ENCODE measurements around the gene ZP3.
"Not testable (repeated sequence)": the region's sequence is repeated elsewhere in the genome, so short reads cannot be mapped to it uniquely, and the experiment has no call there.

Gene ZP3

DNA sequence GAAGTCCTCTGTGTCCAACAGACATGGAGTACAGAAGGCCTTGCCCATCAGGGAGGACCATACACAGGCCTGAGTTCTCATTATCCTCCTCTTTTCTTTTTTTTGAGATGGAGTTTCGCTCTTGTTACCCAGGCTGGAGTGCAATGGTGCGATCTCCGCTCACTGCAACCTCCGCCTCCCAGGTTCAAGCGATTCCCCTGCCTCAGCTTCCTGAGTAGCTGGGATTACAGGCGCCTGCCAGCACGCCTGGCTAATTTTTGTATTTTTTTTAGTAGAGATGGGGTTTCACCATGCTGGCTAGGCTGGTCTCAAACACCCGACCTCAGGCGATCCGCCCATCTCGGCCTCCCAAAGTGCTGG, 29.2 kb upstream of the ZP3 start:
- DNase-seq; H3K4me3 ChIP-seq (ENCODE audit: control insufficient read depth in 1 of 7, extremely low read depth in 1 of 7, insufficient read depth in 4 of 7, low read depth in 2 of 7, low read length in 6 of 7); CTCF ChIA-PET; H3K27me3 ChIP-seq (replicated peaks in 2 of 5; ENCODE audit: control insufficient read depth in 4 of 5, insufficient read depth in 5 of 5, low read length in 4 of 5); H3K36me3 ChIP-seq (ENCODE audit: control insufficient read depth in 4 of 4, insufficient read depth in 4 of 4, low read length in 3 of 4); H3K27ac ChIP-seq (ENCODE audit: insufficient read depth in 1 of 2, low read depth in 1 of 2, low read length in 2 of 2, poor library complexity in 1 of 2, severe bottlenecking in 2 of 2); POLR2A ChIA-PET; H3K9me3 ChIP-seq (ENCODE audit: control extremely low read depth in 1 of 5, control insufficient read depth in 4 of 5, insufficient read depth in 2 of 5, low read depth in 1 of 5, low read length in 4 of 5): not testable (repeated sequence)
- H3K4me1 ChIP-seq (ENCODE audit: control extremely low read depth in 1 of 4, control insufficient read depth in 4 of 4, insufficient read depth in 4 of 4, low read length in 3 of 4), result peaks cover 2 to 32% (median 27%) of the 10 kb centered on the region in 4 experiments
- WGBS (ENCODE audit: insufficient coverage), result 93% methylated on average over 9 of the region's 11 CpGs

GRCh38 chr7:76395965-76396726, 28.6 kb upstream of the ZP3 start:
- peak in 1 of 3 donors; percentile 29 for DNase-seq
- H3K4me3 ChIP-seq (ENCODE audit: control insufficient read depth in 1 of 7, extremely low read depth in 1 of 7, insufficient read depth in 4 of 7, low read depth in 2 of 7, low read length in 6 of 7), result no peak overlapping the region
- no peak overlapping the region for H3K27ac ChIP-seq (ENCODE audit: insufficient read depth in 1 of 2, low read depth in 1 of 2, low read length in 2 of 2, poor library complexity in 1 of 2, severe bottlenecking in 2 of 2)
- ChIA-PET CTCF (no interaction called here), POLR2A (no interaction called here)
- no peaks in the 10 kb centered on the region for H3K27me3 ChIP-seq (replicated peaks in 2 of 5; ENCODE audit: control insufficient read depth in 4 of 5, insufficient read depth in 5 of 5, low read length in 4 of 5)
- no peaks in the 10 kb centered on the region for H3K9me3 ChIP-seq (ENCODE audit: control extremely low read depth in 1 of 5, control insufficient read depth in 4 of 5, insufficient read depth in 2 of 5, low read depth in 1 of 5, low read length in 4 of 5)
- 93% methylated on average over 12 of the region's 13 CpGs for whole genome bisulfite sequencing (ENCODE audit: insufficient coverage)
- peaks cover 2 to 32% (median 27%) of the 10 kb centered on the region in 4 experiments for H3K4me1 ChIP-seq (ENCODE audit: control extremely low read depth in 1 of 4, control insufficient read depth in 4 of 4, insufficient read depth in 4 of 4, low read length in 3 of 4)
- H3K36me3 ChIP-seq (ENCODE audit: control insufficient read depth in 4 of 4, insufficient read depth in 4 of 4, low read length in 3 of 4), result peaks cover 0 to 1% (median 0%) of the 10 kb centered on the region in 4 experiments

- Histone ChIP-seq H3K4me3 (ENCODE audit: control insufficient read depth in 1 of 7, extremely low read depth in 1 of 7, insufficient read depth in 4 of 7, low read depth in 2 of 7, low read length in 6 of 7) (peak overlapping the region in 3 of 7 experiments; percentile 59 to 82 (median 72)), H3K9me3 (ENCODE audit: control extremely low read depth in 1 of 5, control insufficient read depth in 4 of 5, insufficient read depth in 2 of 5, low read depth in 1 of 5, low read length in 4 of 5) (no peaks in the 10 kb centered on the region), H3K27ac (ENCODE audit: insufficient read depth in 1 of 2, low read depth in 1 of 2, low read length in 2 of 2, poor library complexity in 1 of 2, severe bottlenecking in 2 of 2) (no peak overlapping the region), H3K27me3 (replicated peaks in 2 of 5; ENCODE audit: control insufficient read depth in 4 of 5, insufficient read depth in 5 of 5, low read length in 4 of 5) (no peaks in the 10 kb centered on the region), H3K36me3 (ENCODE audit: control insufficient read depth in 4 of 4, insufficient read depth in 4 of 4, low read length in 3 of 4) (peaks cover 0 to 1% (median 0%) of the 10 kb centered on the region in 4 experiments), H3K4me1 (ENCODE audit: control extremely low read depth in 1 of 4, control insufficient read depth in 4 of 4, insufficient read depth in 4 of 4, low read length in 3 of 4) (peaks cover 2 to 32% (median 27%) of the 10 kb centered on the region in 4 experiments)
- ChIA-PET CTCF (no interaction called here), POLR2A (no interaction called here)
- WGBS (ENCODE audit: insufficient coverage), result 93% methylated on average over 7 of the region's 8 CpGs
- no peak for DNase-seq
These were observed 27.9 kb upstream of the ZP3 start for GRCh38 chr7:76396864-76397263.

- Histone ChIP-seq H3K36me3 (ENCODE audit: control insufficient read depth in 4 of 4, insufficient read depth in 4 of 4, low read length in 3 of 4) (peaks cover 0 to 1% (median 0%) of the 10 kb centered on the region in 4 experiments), H3K27ac (ENCODE audit: insufficient read depth in 1 of 2, low read depth in 1 of 2, low read length in 2 of 2, poor library complexity in 1 of 2, severe bottlenecking in 2 of 2) (peak overlapping the region in 1 of 2 experiments; percentile 2), H3K9me3 (ENCODE audit: control extremely low read depth in 1 of 5, control insufficient read depth in 4 of 5, insufficient read depth in 2 of 5, low read depth in 1 of 5, low read length in 4 of 5) (no peaks in the 10 kb centered on the region), H3K4me1 (ENCODE audit: control extremely low read depth in 1 of 4, control insufficient read depth in 4 of 4, insufficient read depth in 4 of 4, low read length in 3 of 4) (peaks cover 2 to 29% (median 24%) of the 10 kb centered on the region in 4 experiments), H3K4me3 (ENCODE audit: control insufficient read depth in 1 of 7, extremely low read depth in 1 of 7, insufficient read depth in 4 of 7, low read depth in 2 of 7, low read length in 6 of 7) (peak overlapping the region; percentile 13 to 82 (median 64)), H3K27me3 (replicated peaks in 2 of 5; ENCODE audit: control insufficient read depth in 4 of 5, insufficient read depth in 5 of 5, low read length in 4 of 5) (no peaks in the 10 kb centered on the region)
- POLR2A ChIA-PET, result no interaction called here
- CTCF ChIA-PET, result interaction anchor here (1.2 kb wide), 1 partner anchor 20 kb away, joined by 4 read pairs; no protein-coding TSS in a partner anchor
- WGBS (ENCODE audit: insufficient coverage), result 10% methylated on average over 39 of the region's 45 CpGs
- DNase-seq, result peak; percentile 59 to 81 (median 80)
These were observed 27.2 kb upstream of the ZP3 start for GRCh38 chr7:76397409-76398183.

DNA sequence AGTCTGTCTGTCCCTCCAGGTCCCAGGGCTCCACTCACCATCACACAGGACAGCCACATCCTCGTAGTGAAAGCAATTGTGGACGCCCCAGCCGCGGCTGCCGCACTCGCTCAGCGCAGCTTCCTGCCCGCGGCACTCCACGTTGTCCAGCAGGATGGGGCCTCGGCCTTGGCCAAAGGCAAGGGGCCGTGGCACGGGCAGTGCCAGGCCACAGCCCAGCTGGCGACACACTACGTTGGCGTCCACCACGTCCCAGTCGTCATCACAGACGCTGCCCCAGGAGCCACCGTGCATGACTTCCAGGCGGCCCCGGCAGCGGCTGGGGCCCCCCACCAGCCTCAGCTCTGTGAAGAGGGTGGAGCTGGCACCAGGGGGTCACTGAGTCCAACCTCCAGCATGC, 24.5 kb upstream of the ZP3 start:
- ChIA-PET POLR2A (no interaction called here), CTCF (interaction anchor here (1.3 kb wide), 2 partner anchors 16 to 40 kb away, joined by 3 to 4 read pairs; no protein-coding TSS in a partner anchor)
- WGBS (ENCODE audit: insufficient coverage), result 96% methylated on average over 13 of the region's 23 CpGs
- no peak overlapping the region for H3K4me3 ChIP-seq (ENCODE audit: control insufficient read depth in 1 of 7, extremely low read depth in 1 of 7, insufficient read depth in 4 of 7, low read depth in 2 of 7, low read length in 6 of 7)
- DNase-seq, result no peak
- no peak overlapping the region for H3K27ac ChIP-seq (ENCODE audit: insufficient read depth in 1 of 2, low read depth in 1 of 2, low read length in 2 of 2, poor library complexity in 1 of 2, severe bottlenecking in 2 of 2)
- H3K36me3 ChIP-seq (ENCODE audit: control insufficient read depth in 4 of 4, insufficient read depth in 4 of 4, low read length in 3 of 4), result peaks cover 0 to 1% (median 0%) of the 10 kb centered on the region in 4 experiments
- peaks cover 2 to 26% (median 24%) of the 10 kb centered on the region in 4 experiments for H3K4me1 ChIP-seq (ENCODE audit: control extremely low read depth in 1 of 4, control insufficient read depth in 4 of 4, insufficient read depth in 4 of 4, low read length in 3 of 4)
- no peaks in the 10 kb centered on the region for H3K27me3 ChIP-seq (replicated peaks in 2 of 5; ENCODE audit: control insufficient read depth in 4 of 5, insufficient read depth in 5 of 5, low read length in 4 of 5)
- no peaks in the 10 kb centered on the region for H3K9me3 ChIP-seq (ENCODE audit: control extremely low read depth in 1 of 5, control insufficient read depth in 4 of 5, insufficient read depth in 2 of 5, low read depth in 1 of 5, low read length in 4 of 5)

- CTCF ChIA-PET; H3K27ac ChIP-seq (ENCODE audit: insufficient read depth in 1 of 2, low read depth in 1 of 2, low read length in 2 of 2, poor library complexity in 1 of 2, severe bottlenecking in 2 of 2); DNase-seq; H3K27me3 ChIP-seq (replicated peaks in 2 of 5; ENCODE audit: control insufficient read depth in 4 of 5, insufficient read depth in 5 of 5, low read length in 4 of 5); H3K36me3 ChIP-seq (ENCODE audit: control insufficient read depth in 4 of 4, insufficient read depth in 4 of 4, low read length in 3 of 4); POLR2A ChIA-PET; H3K4me3 ChIP-seq (ENCODE audit: control insufficient read depth in 1 of 7, extremely low read depth in 1 of 7, insufficient read depth in 4 of 7, low read depth in 2 of 7, low read length in 6 of 7); H3K9me3 ChIP-seq (ENCODE audit: control extremely low read depth in 1 of 5, control insufficient read depth in 4 of 5, insufficient read depth in 2 of 5, low read depth in 1 of 5, low read length in 4 of 5): not testable (repeated sequence)
- 75% methylated on average over 4 of the region's 8 CpGs for WGBS (ENCODE audit: insufficient coverage)
- peaks cover under 1 to 13% (median 11%) of the 10 kb centered on the region in 4 experiments for H3K4me1 ChIP-seq (ENCODE audit: control extremely low read depth in 1 of 4, control insufficient read depth in 4 of 4, insufficient read depth in 4 of 4, low read length in 3 of 4)
These were observed 21.7 kb upstream of the ZP3 start for GRCh38 chr7:76403097-76403496.

Measured in common myeloid progenitor, CD34-positive (primary cell).